IMR-90 (cell line): ENCODE measurements around the gene ANGPTL7. TPM values are rescaled to one million over a fixed set of nuclear protein-coding genes. Genes with fewer than 3 reads are reported as not detected.

Experiments
- ATAC-seq: fragments of 200-7000 bp; cut with Tn5 transposase; 2 replicates; pipeline ENCODE4 v1.9.1; 2020; ENCODE audit warnings: low read depth, mild to moderate bottlenecking, moderate library complexity
- BruUV-seq: library from RNA; stranded (reverse); fragments of 400-500 nt; replicated peaks from 2 replicates; lab custom pipeline; 2021; lab: Mats Ljungman, UMichigan
- CTCF ChIA-PET: fragments of 300-600 bp; formaldehyde crosslinking; extraction: SDS; loops from one replicate; lab custom pipeline; 2021; ENCODE audit warnings: antibody characterized with exemption; lab: Yijun Ruan, JAX
- POLR2A ChIA-PET: fragments of 300-600 bp; sonication (Branson Sonifier 250); formaldehyde crosslinking; loops from one replicate; lab custom pipeline; 2022; ENCODE audit warnings: antibody characterized with exemption; ENCODE audit not compliant: unreplicated experiment; lab: Charles Lee
- DNase-seq: peaks from one replicate; pipeline ENCODE4 v3.0.0; 2013
- H2AFZ ChIP-seq: replicated peaks from 2 replicates; pipeline ENCODE3; 2013; ENCODE audit warnings: low read length, mild to moderate bottlenecking; ENCODE audit not compliant: poor library complexity
- H2AK5ac ChIP-seq: 2 replicates; pipeline ENCODE4 v1.6.1; 2013; ENCODE audit warnings: low read depth, low read length, inconsistent platforms
- H2AK9ac ChIP-seq: replicated peaks from 2 replicates; pipeline ENCODE3; 2013; ENCODE audit warnings: mild to moderate bottlenecking, low read depth, low read length, moderate library complexity; ENCODE audit not compliant: poor library complexity
- H2BK120ac ChIP-seq: 2 replicates; pipeline ENCODE4 v1.6.1; 2013; ENCODE audit warnings: low read depth, low read length, inconsistent platforms
- H2BK15ac ChIP-seq: 3 replicates; pipeline ENCODE4 v1.6.1; 2013; ENCODE audit warnings: low read depth, low read length, inconsistent platforms
- H2BK20ac ChIP-seq: 2 replicates; pipeline ENCODE4 v1.6.1; 2013; ENCODE audit warnings: low read depth, mild to moderate bottlenecking, inconsistent platforms, low read length, moderate library complexity
- H2BK5ac ChIP-seq: 2 replicates; pipeline ENCODE4 v1.6.1; 2013; ENCODE audit warnings: mild to moderate bottlenecking, low read depth, low read length, inconsistent platforms; ENCODE audit not compliant: poor library complexity, severe bottlenecking
- H3K14ac ChIP-seq: replicated peaks from 2 replicates; pipeline ENCODE4 v1.6.1; 2013; ENCODE audit warnings: low read depth, low read length, inconsistent platforms
- H3K18ac ChIP-seq: 2 replicates; pipeline ENCODE4 v1.6.1; 2013; ENCODE audit warnings: low read depth, low read length, control low read depth
- H3K23ac ChIP-seq: 2 replicates; pipeline ENCODE4 v1.6.1; 2013; ENCODE audit warnings: low read depth, low read length, inconsistent platforms
- H3K27ac ChIP-seq: 2 replicates; pipeline ENCODE4 v1.5.1; 2013; ENCODE audit warnings: mild to moderate bottlenecking, control low read depth, low read length; ENCODE audit not compliant: insufficient read depth
- H3K27me3 ChIP-seq: 2 replicates; pipeline ENCODE4 v1.6.1; 2013; ENCODE audit warnings: low read length; ENCODE audit not compliant: control insufficient read depth, insufficient read depth
- H3K36me3 ChIP-seq: 2 replicates; pipeline ENCODE4 v1.6.1; 2013; ENCODE audit warnings: low read length, mixed read lengths; ENCODE audit not compliant: control insufficient read depth, insufficient read depth
- H3K4ac ChIP-seq: 2 replicates; pipeline ENCODE4 v1.6.1; 2013; ENCODE audit warnings: low read depth, low read length, inconsistent platforms
- H3K4me1 ChIP-seq: 2 replicates; pipeline ENCODE4 v1.6.1; 2013; ENCODE audit warnings: low read length, mixed read lengths; ENCODE audit not compliant: control insufficient read depth, insufficient read depth
- H3K4me2 ChIP-seq: 2 replicates; pipeline ENCODE4 v1.6.1; 2013; ENCODE audit warnings: low read depth, mild to moderate bottlenecking, control low read depth, low read length, moderate library complexity
- H3K4me3 ChIP-seq: 2 replicates; pipeline ENCODE4 v1.5.1; 2013; ENCODE audit warnings: low read depth, mild to moderate bottlenecking, control low read depth, low read length, moderate library complexity; ENCODE audit not compliant: insufficient read depth
- H3K56ac ChIP-seq: 2 replicates; pipeline ENCODE4 v1.6.1; 2013; ENCODE audit warnings: low read length, inconsistent platforms; ENCODE audit not compliant: insufficient read depth; ENCODE audit errors: extremely low read depth
- H3K79me1 ChIP-seq, 2 experiments: 2 replicates each; pipeline ENCODE4 v1.6.1; 2013; ENCODE audit warnings: low read length in 2 of 2, inconsistent platforms in 1 of 2, low read depth in 1 of 2
- H3K9ac ChIP-seq: 2 replicates; pipeline ENCODE4 v1.6.1; 2013; ENCODE audit warnings: low read depth, low read length, control low read depth
- H3K9me1 ChIP-seq: 2 replicates; pipeline ENCODE4 v1.6.1; 2013; ENCODE audit warnings: low read length, inconsistent platforms; ENCODE audit not compliant: insufficient read depth
- H3K9me3 ChIP-seq: 2 replicates; pipeline ENCODE4 v1.6.1; 2013; ENCODE audit warnings: low read length; ENCODE audit not compliant: control insufficient read depth, insufficient read depth
- H4K20me1 ChIP-seq: 2 replicates; pipeline ENCODE4 v1.6.1; 2013; ENCODE audit warnings: low read length, inconsistent platforms; ENCODE audit not compliant: insufficient read depth
- H4K5ac ChIP-seq: 2 replicates; pipeline ENCODE4 v1.6.1; 2013; ENCODE audit warnings: mild to moderate bottlenecking, low read depth, low read length, control low read depth
- H4K8ac ChIP-seq, 2 experiments: 2 replicates each; pipeline ENCODE4 v1.6.1; 2013; ENCODE audit warnings: low read depth in 2 of 2, low read length in 2 of 2, control low read depth in 1 of 2, inconsistent platforms in 1 of 2
- H4K91ac ChIP-seq: 2 replicates; pipeline ENCODE4 v1.6.1; 2013; ENCODE audit warnings: low read depth, low read length, inconsistent platforms; ENCODE audit not compliant: insufficient read depth
- BHLHE40 ChIP-seq: fragments of 150-350 bp; IDR thresholded peaks from 2 replicates; pipeline ENCODE4 v1.6.1; 2016; ENCODE audit warnings: mild to moderate bottlenecking, low read depth, low read length
- CEBPB ChIP-seq: IDR thresholded peaks from 2 replicates; pipeline ENCODE4 v1.6.1; 2012; ENCODE audit warnings: low read depth, low read length, improper control_type of control experiment
- CHD1 ChIP-seq: IDR thresholded peaks from 2 replicates; pipeline ENCODE4 v1.6.1; 2012; ENCODE audit warnings: low read depth, low read length, improper control_type of control experiment
- FOS ChIP-seq: fragments of 150-350 bp; IDR thresholded peaks from 2 replicates; pipeline ENCODE4 v1.6.1; 2016; ENCODE audit warnings: low read depth, low read length
- MAFK ChIP-seq: IDR thresholded peaks from 2 replicates; pipeline ENCODE4 v1.6.1; 2012; ENCODE audit warnings: low read depth, low read length, improper control_type of control experiment
- MAZ ChIP-seq: IDR thresholded peaks from 2 replicates; pipeline ENCODE4 v1.6.1; 2012; ENCODE audit warnings: low read depth, mild to moderate bottlenecking, low read length, improper control_type of control experiment, moderate library complexity, borderline replicate concordance
- MXI1 ChIP-seq: IDR thresholded peaks from 2 replicates; pipeline ENCODE4 v1.6.1; 2012; ENCODE audit warnings: low read depth, mild to moderate bottlenecking, low read length, moderate library complexity, borderline replicate concordance
- NFE2L2 ChIP-seq: fragments of 150-350 bp; IDR thresholded peaks from 2 replicates; pipeline ENCODE4 v1.6.1; 2016; ENCODE audit warnings: low read depth, mild to moderate bottlenecking, low read length
- POLR2A ChIP-seq: IDR thresholded peaks from 2 replicates; pipeline ENCODE4 v1.6.1; 2012; ENCODE audit warnings: mild to moderate bottlenecking, low read depth, low read length
- RAD21 ChIP-seq: IDR thresholded peaks from 2 replicates; pipeline ENCODE4 v1.6.1; 2012; ENCODE audit warnings: low read length, improper control_type of control experiment
- RCOR1 ChIP-seq: IDR thresholded peaks from 2 replicates; pipeline ENCODE4 v1.6.1; 2012; ENCODE audit warnings: mild to moderate bottlenecking, low read length, improper control_type of control experiment; ENCODE audit not compliant: insufficient replicate concordance
- RFX5 ChIP-seq: IDR thresholded peaks from 2 replicates; pipeline ENCODE4 v1.8.0; 2012; ENCODE audit warnings: low read depth, mild to moderate bottlenecking, low read length, moderate library complexity
- SMC3 ChIP-seq: fragments of 150-350 bp; IDR thresholded peaks from 2 replicates; pipeline ENCODE4 v1.6.1; 2016; ENCODE audit warnings: low read depth, mild to moderate bottlenecking, antibody characterized with exemption, low read length, moderate library complexity
- WGBS, 2 experiments: methylation state at CpG; one replicate each; pipeline versions ENCODE4 v1.1.5 to v1.1.7; 2013; ENCODE audit warnings: missing lambda C conversion rate in 2 of 2; ENCODE audit not compliant: insufficient read length in 1 of 2; ENCODE audit errors: extremely low coverage in 2 of 2; 5-methylcytosine and 5-hydroxymethylcytosine counted together
- dilution Hi-C: fragments of 300-500 bp; cut with HindIII; formaldehyde crosslinking; loops from one replicate; pipeline ENCODE4 v1.14.3; 2018; ENCODE audit warnings: low sequenced_read_pairs; ENCODE audit not compliant: unreplicated experiment
- in situ Hi-C: fragments of 300-500 bp; cut with MboI; formaldehyde crosslinking; loops from 3 replicates; pipeline ENCODE4 v1.14.3; 2019; ENCODE audit warnings: low sequenced_read_pairs, inconsistent platforms, mixed read lengths
- intact Hi-C: fragments of 100-400 bp; cut with micrococcal nuclease; formaldehyde crosslinking; loops from 2 replicates; pipeline ENCODE4 v1.10.0; 2022
- polyA plus RNA-seq, 3 experiments: library from polyadenylated mRNA; depleted of rRNA; stranded (reverse); fragments of >200 nt; gene quantifications; 2 replicates each; pipeline ENCODE4 v1.2.3, GENCODE V29; 2012; ENCODE audit warnings: low replicate concordance in 1 of 3
- total RNA-seq: library from RNA; depleted of rRNA; stranded (reverse); fragments of >200 nt; gene quantifications from 2 replicates; pipeline ENCODE4 v1.2.3, GENCODE V29; 2012
- TF ChIP-seq, protein P1 (sequence below): fragments of 150-350 bp; IDR thresholded peaks from 2 replicates; pipeline ENCODE4 v1.6.1; 2017; ENCODE audit warnings: mild to moderate bottlenecking, antibody characterized with exemption, low read length, low read depth

Gene ANGPTL7
- total and polyA plus RNA-seq, 2 of the 4 experiments (the other 2 are of a cell fraction): under 0.01 TPM; not detected in 1

DNA sequence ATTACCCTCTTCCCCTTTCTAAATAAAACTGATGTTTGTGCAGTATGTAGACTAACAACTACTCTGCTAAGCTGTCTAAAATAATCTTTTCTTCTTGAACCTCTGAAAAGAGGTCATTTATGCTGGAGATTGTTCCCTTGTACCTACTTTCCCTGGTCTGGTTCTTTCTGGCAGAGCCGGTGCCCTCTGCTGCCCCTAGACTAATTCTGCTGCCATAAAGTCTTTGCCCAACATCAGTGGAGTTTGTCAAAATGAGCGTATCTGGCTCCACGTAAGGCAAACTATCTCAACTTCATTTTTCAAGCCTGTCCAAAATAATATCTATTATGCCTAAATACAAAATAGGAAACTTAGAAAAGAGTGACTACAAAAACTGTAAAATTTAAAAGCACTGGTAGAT is 30.9 kb upstream of the ANGPTL7 start (continued):
- TF ChIP-seq, protein P1, sequence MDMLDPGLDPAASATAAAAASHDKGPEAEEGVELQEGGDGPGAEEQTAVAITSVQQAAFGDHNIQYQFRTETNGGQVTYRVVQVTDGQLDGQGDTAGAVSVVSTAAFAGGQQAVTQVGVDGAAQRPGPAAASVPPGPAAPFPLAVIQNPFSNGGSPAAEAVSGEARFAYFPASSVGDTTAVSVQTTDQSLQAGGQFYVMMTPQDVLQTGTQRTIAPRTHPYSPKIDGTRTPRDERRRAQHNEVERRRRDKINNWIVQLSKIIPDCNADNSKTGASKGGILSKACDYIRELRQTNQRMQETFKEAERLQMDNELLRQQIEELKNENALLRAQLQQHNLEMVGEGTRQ: no peak

DNA sequence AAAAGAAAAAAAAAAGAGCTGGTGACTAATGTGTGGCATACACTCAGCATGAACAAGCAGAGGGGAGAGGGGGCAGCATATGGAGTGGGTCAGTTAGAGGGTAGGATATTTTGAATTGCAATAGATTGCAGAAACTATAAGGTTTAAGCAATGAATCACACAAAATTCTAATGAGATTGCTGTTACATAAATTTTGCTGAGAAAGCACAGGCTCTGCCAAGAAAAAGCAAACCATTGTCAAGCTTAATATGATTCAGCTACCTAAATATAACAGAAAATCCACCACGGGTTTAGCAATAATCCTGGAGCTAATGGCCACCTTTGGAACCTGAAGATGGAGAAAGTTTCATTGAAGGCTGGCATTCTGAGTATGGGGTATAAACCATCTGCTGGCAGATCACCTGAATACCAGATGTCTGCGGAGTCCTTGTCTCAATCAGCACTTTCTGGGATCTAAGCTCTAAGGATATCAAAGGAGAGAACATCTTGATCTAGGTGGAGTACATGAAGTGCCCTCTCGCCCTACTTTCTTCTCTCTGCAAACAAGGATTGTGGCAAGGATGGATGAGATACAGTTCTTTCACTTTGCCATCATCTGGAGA is 30.3 kb upstream of the ANGPTL7 start:
- Histone ChIP-seq H2BK5ac (peak overlapping the region; percentile 62), H3K9me1 (peaks cover 13% of the 10 kb centered on the region; the same call in 1 of the 2 replicates), H3K4me3 (no peak overlapping the region), H3K27ac (peak overlapping the region; percentile 56; the same call in 1 of the 2 replicates), H3K9ac (no peak overlapping the region), H4K20me1 (peaks cover 4% of the 10 kb centered on the region; the same call in 1 of the 2 replicates), H3K79me1 (peaks cover 5 to 10% of the 10 kb centered on the region in 2 experiments; a peak in 3 of 4 replicates), H3K23ac (peak overlapping the region; percentile 24; the same call in 1 of the 2 replicates), H2AFZ (no peak overlapping the region), H3K4ac (peak overlapping the region; percentile 40; the same call in 1 of the 2 replicates), H3K36me3 (peaks cover 5% of the 10 kb centered on the region), H2AK5ac (no peak overlapping the region), H3K14ac (peak overlapping the region; percentile 57; the same call in 1 of the 2 replicates), H3K27me3 (no peaks in the 10 kb centered on the region), H3K18ac (peak overlapping the region; percentile 18), H3K4me1 (peaks cover 13% of the 10 kb centered on the region), H4K8ac (peak overlapping the region in 1 of 2 experiments; percentile 3; a peak in 1 of 4 replicates), H3K56ac (no peak overlapping the region), H2BK15ac (peak overlapping the region; percentile 31; the same call in 1 of the 3 replicates), H4K5ac (no peak overlapping the region), H3K9me3 (no peaks in the 10 kb centered on the region), H2BK20ac (peak overlapping the region; percentile 50; the same call in 1 of the 2 replicates), H2BK120ac (peak overlapping the region; percentile 12; the same call in 1 of the 2 replicates), H3K4me2 (peak overlapping the region; percentile 44), H2AK9ac (no peak overlapping the region), H4K91ac (no peak overlapping the region)
- in situ Hi-C loops (no loop called here), dilution Hi-C loops (no loop called here), intact Hi-C loops (no loop called here)
- POLR2A ChIA-PET: no interaction called here
- WGBS, 2 experiments: no CpG with 5 or more reads among the region's 3 CpGs
- ATAC-seq (peak; percentile 96), DNase-seq (peak; percentile 97)
- no TSS peak for BruUV-seq
- CTCF ChIA-PET: interaction anchor here (0.6 kb wide), 1 partner anchor 712 kb away, joined by 3 read pairs; no protein-coding TSS in a partner anchor
- TF ChIP-seq SMC3 (no peak), CEBPB (peak; percentile 97), RAD21 (no peak), MAZ (peak; percentile 97), RCOR1 (no peak), RFX5 (no peak; the same call in 1 of the 2 replicates), POLR2A (no peak), FOS (peak; percentile 75), MAFK (peak; percentile 94), CHD1 (no peak), MXI1 (no peak), BHLHE40 (no peak), NFE2L2 (peak; percentile 76)
- TF ChIP-seq, protein P1: no peak
